ENCODE data around the gene FCER1G.
A peak's percentile ranks its signal among the peaks of the same experiment; 100 is the strongest.

The FCER1G gene

GRCh38 chr1:161206411-161207140, 8.5 kb upstream of the FCER1G start:
- no peak overlapping the region for H3K4me3 ChIP-seq (ENCODE audit: low read depth, low read length, poor library complexity, severe bottlenecking)
- no peaks in the 10 kb centered on the region for H4K20me1 ChIP-seq (ENCODE audit: insufficient read depth, low read length)
- TF ChIP-seq CTCF (IDR thresholded peaks at IDR 0.05; ENCODE audit: low read length) (no peak), EZH2 (IDR thresholded peaks at IDR 0.05; ENCODE audit: borderline replicate concordance, low read length) (no peak)
- peaks cover 62% of the 10 kb centered on the region for H3K36me3 ChIP-seq (ENCODE audit: insufficient read depth, low read length)
- H3K79me2 ChIP-seq (ENCODE audit: insufficient read depth, low read length) = no peaks in the 10 kb centered on the region
- no peaks in the 10 kb centered on the region for H3F3A ChIP-seq (ENCODE audit: insufficient read depth, low read length)
- no peak overlapping the region for H3K27ac ChIP-seq (ENCODE audit: low read depth, low read length, poor library complexity, severe bottlenecking)
- no peak overlapping the region for H3K4me2 ChIP-seq (ENCODE audit: low read length)
- no peak overlapping the region for H3K9ac ChIP-seq (ENCODE audit: low read length)
- no peak overlapping the region for H2AFZ ChIP-seq (ENCODE audit: low read length)
- H3K9me2 ChIP-seq (ENCODE audit: low read depth, low read length) = no peaks in the 10 kb centered on the region
- no peaks in the 10 kb centered on the region for H3K9me3 ChIP-seq (ENCODE audit: low read length)
- peaks cover 15% of the 10 kb centered on the region for H3K4me1 ChIP-seq (ENCODE audit: insufficient read depth, low read length, severe bottlenecking)
- H3K27me3 ChIP-seq (ENCODE audit: insufficient read depth, low read length) = no peaks in the 10 kb centered on the region

- TF ChIP-seq EZH2 (IDR thresholded peaks at IDR 0.05; ENCODE audit: borderline replicate concordance, low read length) (no peak), CTCF (IDR thresholded peaks at IDR 0.05; ENCODE audit: low read length) (no peak)
- H3K79me2 ChIP-seq (ENCODE audit: insufficient read depth, low read length) = no peaks in the 10 kb centered on the region
- H3K9me2 ChIP-seq (ENCODE audit: low read depth, low read length) = no peaks in the 10 kb centered on the region
- no peaks in the 10 kb centered on the region for H3K27me3 ChIP-seq (ENCODE audit: insufficient read depth, low read length)
- H2AFZ ChIP-seq (ENCODE audit: low read length) = no peak overlapping the region
- no peaks in the 10 kb centered on the region for H3K9me3 ChIP-seq (ENCODE audit: low read length)
- no peak overlapping the region for H3K27ac ChIP-seq (ENCODE audit: low read depth, low read length, poor library complexity, severe bottlenecking)
- peaks cover 12% of the 10 kb centered on the region for H3K4me1 ChIP-seq (ENCODE audit: insufficient read depth, low read length, severe bottlenecking)
- H3K4me3 ChIP-seq (ENCODE audit: low read depth, low read length, poor library complexity, severe bottlenecking) = no peak overlapping the region
- no peak overlapping the region for H3K4me2 ChIP-seq (ENCODE audit: low read length)
- no peaks in the 10 kb centered on the region for H3F3A ChIP-seq (ENCODE audit: insufficient read depth, low read length)
- no peak overlapping the region for H3K9ac ChIP-seq (ENCODE audit: low read length)
- no peaks in the 10 kb centered on the region for H4K20me1 ChIP-seq (ENCODE audit: insufficient read depth, low read length)
- peaks cover 68% of the 10 kb centered on the region for H3K36me3 ChIP-seq (ENCODE audit: insufficient read depth, low read length)
Measured at GRCh38 chr1:161207173-161207572, 7.9 kb upstream of the FCER1G start.

- Histone ChIP-seq H3K36me3 (ENCODE audit: insufficient read depth, low read length) (peaks cover 81% of the 10 kb centered on the region), H3K79me2 (ENCODE audit: insufficient read depth, low read length) (no peaks in the 10 kb centered on the region), H3K9me2 (ENCODE audit: low read depth, low read length) (no peaks in the 10 kb centered on the region), H3K9me3 (ENCODE audit: low read length) (no peaks in the 10 kb centered on the region), H3F3A (ENCODE audit: insufficient read depth, low read length) (no peaks in the 10 kb centered on the region), H3K4me1 (ENCODE audit: insufficient read depth, low read length, severe bottlenecking) (no peaks in the 10 kb centered on the region), H3K27me3 (ENCODE audit: insufficient read depth, low read length) (no peaks in the 10 kb centered on the region), H2AFZ (ENCODE audit: low read length) (no peak overlapping the region), H3K4me3 (ENCODE audit: low read depth, low read length, poor library complexity, severe bottlenecking) (no peak overlapping the region), H3K4me2 (ENCODE audit: low read length) (no peak overlapping the region), H3K27ac (ENCODE audit: low read depth, low read length, poor library complexity, severe bottlenecking) (no peak overlapping the region), H4K20me1 (ENCODE audit: insufficient read depth, low read length) (no peaks in the 10 kb centered on the region), H3K9ac (ENCODE audit: low read length) (no peak overlapping the region)
- no peak for TF ChIP-seq EZH2 (IDR thresholded peaks at IDR 0.05; ENCODE audit: borderline replicate concordance, low read length)
- TF ChIP-seq CTCF (IDR thresholded peaks at IDR 0.05; ENCODE audit: low read length) = peak; percentile 85
Measured at GRCh38 chr1:161209790-161210409, 5.2 kb upstream of the FCER1G start.
